ENCODE results near the gene MED15.

MED15 gene

GRCh38 chr22:20550851-20551744 is 43.7 kb downstream of the MED15 start:
- TF ChIP-seq CTCF (IDR thresholded peaks at IDR 0.05), result no peak
- H3K27ac ChIP-seq, result peak overlapping the region; percentile 97 to 98
- peak; percentile 85 for DNase-seq (ENCODE audit: low spot score)
- H3K4me3 ChIP-seq, result peak overlapping the region; percentile 34

GRCh38 chr22:20551805-20552442 is 44.5 kb downstream of the MED15 start:
- Histone ChIP-seq H3K4me3 (peak overlapping the region; percentile 48), H3K27ac (peak overlapping the region; percentile 97 to 98)
- TF ChIP-seq CTCF (IDR thresholded peaks at IDR 0.05), result peak; percentile 30
- DNase-seq (ENCODE audit: low spot score), result peak; percentile 85

GRCh38 chr22:20552443-20553401 is 45.3 kb downstream of the MED15 start:
- Histone ChIP-seq H3K27ac (peak overlapping the region; percentile 97 to 98), H3K4me3 (peak overlapping the region; percentile 48)
- no peak for TF ChIP-seq CTCF (IDR thresholded peaks at IDR 0.05)
- DNase-seq (ENCODE audit: low spot score), result peak; percentile 92

- H3K27ac ChIP-seq, result peak overlapping the region; percentile 97 to 98
- no peak for DNase-seq (ENCODE audit: low spot score)
Observed at GRCh38 chr22:20553947-20554741, 46.7 kb downstream of the MED15 start.

GRCh38 chr22:20554824-20555223 is 47.4 kb downstream of the MED15 start:
- DNase-seq (ENCODE audit: low spot score), result no peak
- TF ChIP-seq CTCF (IDR thresholded peaks at IDR 0.05), result no peak
- no peak overlapping the region for H3K4me3 ChIP-seq
- peak overlapping the region; percentile 97 to 98 for H3K27ac ChIP-seq

More at GRCh38 chr22:20553947-20554741, 46.7 kb downstream of the MED15 start:
- no peak for TF ChIP-seq CTCF (IDR thresholded peaks at IDR 0.05)
- no peak overlapping the region for H3K4me3 ChIP-seq

- Histone ChIP-seq H3K27ac (no peak overlapping the region), H3K4me3 (no peak overlapping the region)
- TF ChIP-seq CTCF (IDR thresholded peaks at IDR 0.05), result no peak
- DNase-seq (ENCODE audit: low spot score), result no peak
Observed at GRCh38 chr22:20558534-20558933, 51.1 kb downstream of the MED15 start.
